Omental fat pad (tissue), 4 donors: ENCODE data around the gene ARHGEF12. TPM values are rescaled to one million over a fixed set of nuclear protein-coding genes. Genes with fewer than 3 reads are reported as not detected.
A peak's percentile ranks its signal among the peaks of the same experiment; 100 is the strongest.

Experiments used
- ATAC-seq: fragments of 150-250 bp; one replicate; pipeline ENCODE4 v1.9.1; 2016; ENCODE audit warnings: mild to moderate bottlenecking, moderate library complexity; ENCODE audit not compliant: low FRiP score
- DNase-seq: peaks from one replicate; pipeline ENCODE4 v3.0.0-alpha.2; 2019; ENCODE audit warnings: low spot score
- CTCF ChIP-seq, 3 donors: fragments of 450-650 bp; IDR thresholded peaks; one replicate each; pipeline ENCODE4 v1.5.1; 2016 to 2017; ENCODE audit warnings: antibody characterized with exemption in 3 of 3, mild to moderate bottlenecking in 3 of 3, moderate library complexity in 2 of 3
- total RNA-seq, 4 donors: library from RNA; depleted of rRNA; stranded (reverse); fragments of >200 nt; gene quantifications; one replicate each; pipeline ENCODE4 v1.1.0, GENCODE V29; 2016

Gene ARHGEF12
- total RNA-seq, 4 donors from 2014 or later: 69.8 to 137 (median 75.2) TPM

DNA sequence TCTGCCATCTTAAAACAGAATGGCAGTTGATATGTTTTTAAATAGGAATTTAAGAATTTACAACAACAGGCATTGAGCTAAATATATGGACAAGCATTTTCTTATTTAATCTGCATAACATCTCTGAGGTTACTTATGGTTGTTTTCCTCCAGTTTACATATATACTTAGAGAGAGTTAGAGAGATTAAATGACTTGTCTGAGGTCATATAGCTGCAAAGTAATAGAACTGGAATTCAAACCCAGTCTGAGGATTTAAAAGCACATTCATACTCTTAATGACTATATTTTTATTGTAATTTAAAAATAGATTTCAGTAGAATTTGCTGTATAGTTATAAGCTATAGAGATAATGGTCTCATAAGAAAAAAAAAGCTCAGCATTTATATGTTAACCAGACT is 93.9 kb downstream of the ARHGEF12 start:
- no peak for TF ChIP-seq CTCF (IDR thresholded peaks at IDR 0.05)
- ATAC-seq (no peak), DNase-seq (no peak)

DNA sequence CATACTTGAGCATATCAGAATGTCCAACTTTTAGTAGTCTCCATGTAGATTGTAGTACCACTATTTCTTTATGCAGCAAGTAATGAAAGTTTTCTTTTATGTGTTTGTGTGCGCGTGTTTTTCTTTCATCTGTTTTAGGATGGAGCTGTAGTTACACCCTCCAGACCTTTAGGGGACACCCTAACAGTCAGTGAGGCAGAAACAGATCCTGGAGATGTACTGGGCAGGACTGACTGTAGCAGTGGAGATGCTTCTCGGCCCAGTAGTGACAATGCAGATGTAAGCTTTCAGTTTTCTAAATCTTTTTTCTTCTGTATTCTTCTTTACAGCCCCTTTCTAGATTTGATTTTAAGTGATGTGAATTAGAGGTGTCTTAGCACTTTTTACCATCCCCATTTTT is 95.4 kb downstream of the ARHGEF12 start:
- DNase-seq (no peak), ATAC-seq (peak; percentile 48)
- TF ChIP-seq CTCF (IDR thresholded peaks at IDR 0.05): no peak

- DNase-seq (no peak), ATAC-seq (peak; percentile 98)
- TF ChIP-seq CTCF (IDR thresholded peaks at IDR 0.05): no peak
These were observed 96.1 kb downstream of the ARHGEF12 start for GRCh38 chr11:120432056-120433018.

- ATAC-seq (no peak), DNase-seq (no peak)
- no peak for TF ChIP-seq CTCF (IDR thresholded peaks at IDR 0.05)
These were observed 105.4 kb downstream of the ARHGEF12 start for GRCh38 chr11:120441592-120441991.

DNA sequence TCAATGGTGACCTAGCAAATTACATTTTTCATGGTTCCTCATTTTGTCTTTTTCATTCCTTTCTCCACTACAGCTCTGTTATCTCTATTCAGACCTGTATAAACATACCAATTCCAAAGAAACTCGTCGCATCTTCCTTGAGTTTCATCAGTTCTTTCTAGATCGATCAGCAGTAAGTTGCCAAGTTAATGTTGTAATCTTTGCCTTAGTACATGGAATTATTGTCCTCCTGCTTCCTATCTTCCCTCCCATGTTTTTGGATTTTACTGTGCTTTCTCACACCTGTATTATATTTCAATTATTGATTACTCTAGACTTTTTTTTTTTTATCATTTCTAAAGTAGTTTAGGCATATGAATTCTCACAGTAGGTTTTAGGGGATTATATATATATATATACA is 105.8 kb downstream of the ARHGEF12 start:
- no peak for TF ChIP-seq CTCF (IDR thresholded peaks at IDR 0.05)
- ATAC-seq (no peak), DNase-seq (no peak)

DNA sequence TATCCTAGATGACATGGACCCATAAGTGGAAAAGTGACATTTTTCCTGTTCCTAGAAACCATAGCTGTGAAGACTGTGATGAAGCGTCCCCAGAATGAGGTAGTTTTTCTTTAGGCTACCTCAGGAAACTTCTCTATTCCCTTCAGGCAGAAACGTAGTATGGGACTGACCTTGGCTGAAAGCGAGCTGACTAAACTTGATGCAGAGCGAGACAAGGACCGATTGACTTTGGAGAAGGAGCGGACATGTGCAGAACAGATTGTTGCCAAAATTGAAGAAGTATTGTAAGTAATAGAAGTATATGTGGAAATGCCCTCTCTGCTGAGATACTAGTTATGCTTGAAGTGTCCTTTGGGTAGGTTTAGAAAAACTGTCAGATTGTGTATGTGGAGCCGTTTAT is 110.6 kb downstream of the ARHGEF12 start:
- TF ChIP-seq CTCF (IDR thresholded peaks at IDR 0.05): no peak
- DNase-seq (no peak), ATAC-seq (no peak)

- ATAC-seq (no peak), DNase-seq (no peak)
- no peak for TF ChIP-seq CTCF (IDR thresholded peaks at IDR 0.05)
These were observed 112.0 kb downstream of the ARHGEF12 start for GRCh38 chr11:120448240-120448639.
